GM06990 (cell line): Measurements from ENCODE around the gene TBX2.

ENCODE experiments used
- DNase-seq: peaks from one replicate; pipeline ENCODE4 v3.0.0-alpha.2; 2011; ENCODE audit not compliant: insufficient read length; ENCODE audit errors: extremely low read depth
- H3K27me3 ChIP-seq: replicated peaks from 2 replicates; pipeline ENCODE4 v1.6.0; 2011; ENCODE audit warnings: low read length; ENCODE audit not compliant: control insufficient read depth, insufficient read depth
- H3K36me3 ChIP-seq: 2 replicates; pipeline ENCODE4 v1.5.1; 2011; ENCODE audit warnings: low read length; ENCODE audit not compliant: control insufficient read depth, insufficient read depth
- H3K4me3 ChIP-seq: replicated peaks from 2 replicates; pipeline ENCODE4 v1.5.1; 2011; ENCODE audit warnings: low read depth, mild to moderate bottlenecking, control low read depth, low read length
- TF ChIP-seq, protein P1 (sequence below): IDR thresholded peaks from 2 replicates; pipeline ENCODE4 v1.5.1; 2011; ENCODE audit warnings: low read length, control low read depth, mild to moderate bottlenecking, inconsistent platforms; ENCODE audit not compliant: insufficient read depth, poor library complexity, severe bottlenecking

Gene TBX2

DNA sequence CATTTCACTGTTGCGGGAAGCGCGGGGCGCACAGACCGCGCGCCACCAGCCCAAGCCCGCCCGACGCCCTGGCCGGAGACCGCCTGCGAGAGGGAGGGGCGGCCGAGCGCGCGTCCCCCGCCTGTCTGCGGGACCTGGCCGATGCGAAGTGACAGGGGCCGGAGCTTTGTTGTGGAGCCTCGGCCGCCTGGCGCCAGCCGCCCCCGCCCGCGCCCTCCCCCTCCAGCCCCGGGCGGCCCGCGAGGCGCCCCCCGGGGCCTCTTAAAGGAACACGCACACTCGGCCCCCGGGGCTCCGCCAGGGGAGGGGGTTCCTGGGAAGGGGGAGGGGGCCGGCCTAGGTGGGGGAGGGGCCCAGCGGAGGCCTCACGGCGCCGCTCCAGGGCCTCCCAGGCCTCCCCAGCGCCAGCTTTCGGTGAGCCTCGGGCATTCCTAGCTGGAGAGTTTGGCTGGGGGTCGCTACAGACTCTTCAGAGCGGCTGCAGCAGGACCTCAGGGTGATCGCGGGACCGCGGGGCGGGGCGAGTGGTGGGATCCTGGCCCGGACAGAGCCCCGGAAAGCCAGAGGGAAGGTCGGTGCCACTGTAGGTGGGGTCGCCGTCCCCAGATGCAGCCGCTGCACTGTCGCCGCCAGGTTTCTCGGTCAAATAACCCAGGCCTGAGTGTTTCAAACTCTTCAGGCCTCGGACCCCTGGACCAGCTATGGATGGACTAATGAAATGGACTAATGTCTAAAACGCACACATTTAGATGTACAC is 2.4 kb upstream of the TBX2 start:
- TF ChIP-seq, protein P1, sequence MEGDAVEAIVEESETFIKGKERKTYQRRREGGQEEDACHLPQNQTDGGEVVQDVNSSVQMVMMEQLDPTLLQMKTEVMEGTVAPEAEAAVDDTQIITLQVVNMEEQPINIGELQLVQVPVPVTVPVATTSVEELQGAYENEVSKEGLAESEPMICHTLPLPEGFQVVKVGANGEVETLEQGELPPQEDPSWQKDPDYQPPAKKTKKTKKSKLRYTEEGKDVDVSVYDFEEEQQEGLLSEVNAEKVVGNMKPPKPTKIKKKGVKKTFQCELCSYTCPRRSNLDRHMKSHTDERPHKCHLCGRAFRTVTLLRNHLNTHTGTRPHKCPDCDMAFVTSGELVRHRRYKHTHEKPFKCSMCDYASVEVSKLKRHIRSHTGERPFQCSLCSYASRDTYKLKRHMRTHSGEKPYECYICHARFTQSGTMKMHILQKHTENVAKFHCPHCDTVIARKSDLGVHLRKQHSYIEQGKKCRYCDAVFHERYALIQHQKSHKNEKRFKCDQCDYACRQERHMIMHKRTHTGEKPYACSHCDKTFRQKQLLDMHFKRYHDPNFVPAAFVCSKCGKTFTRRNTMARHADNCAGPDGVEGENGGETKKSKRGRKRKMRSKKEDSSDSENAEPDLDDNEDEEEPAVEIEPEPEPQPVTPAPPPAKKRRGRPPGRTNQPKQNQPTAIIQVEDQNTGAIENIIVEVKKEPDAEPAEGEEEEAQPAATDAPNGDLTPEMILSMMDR: no peak
- H3K36me3 ChIP-seq: no peaks in the 10 kb centered on the region
- H3K4me3 ChIP-seq: no peak overlapping the region
- H3K27me3 ChIP-seq: peaks cover 2% of the 10 kb centered on the region
- no peak for DNase-seq

DNA sequence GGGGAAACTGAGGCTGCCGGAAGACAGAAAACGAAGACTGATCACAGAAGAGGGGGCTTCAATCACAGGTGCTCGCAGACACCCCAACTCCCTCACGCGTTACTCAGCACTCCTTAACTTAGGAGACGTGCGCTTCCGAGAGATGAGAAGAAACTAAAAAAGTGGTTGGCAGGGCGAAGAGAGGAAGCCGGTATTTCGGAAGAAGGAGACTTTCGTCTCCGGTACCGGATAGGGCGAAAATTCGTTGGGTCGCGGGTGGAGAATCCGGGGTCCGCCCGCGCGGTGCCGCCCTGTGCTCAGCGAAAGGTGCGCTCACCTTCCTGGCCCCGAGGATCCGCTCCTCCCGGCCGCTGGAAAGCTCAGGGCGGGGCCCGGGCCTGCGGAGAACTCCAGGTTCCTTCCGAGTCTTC is 917 bp upstream of the TBX2 start:
- Histone ChIP-seq H3K27me3 (peaks cover 3% of the 10 kb centered on the region), H3K4me3 (no peak overlapping the region)
- no peak for DNase-seq

DNA sequence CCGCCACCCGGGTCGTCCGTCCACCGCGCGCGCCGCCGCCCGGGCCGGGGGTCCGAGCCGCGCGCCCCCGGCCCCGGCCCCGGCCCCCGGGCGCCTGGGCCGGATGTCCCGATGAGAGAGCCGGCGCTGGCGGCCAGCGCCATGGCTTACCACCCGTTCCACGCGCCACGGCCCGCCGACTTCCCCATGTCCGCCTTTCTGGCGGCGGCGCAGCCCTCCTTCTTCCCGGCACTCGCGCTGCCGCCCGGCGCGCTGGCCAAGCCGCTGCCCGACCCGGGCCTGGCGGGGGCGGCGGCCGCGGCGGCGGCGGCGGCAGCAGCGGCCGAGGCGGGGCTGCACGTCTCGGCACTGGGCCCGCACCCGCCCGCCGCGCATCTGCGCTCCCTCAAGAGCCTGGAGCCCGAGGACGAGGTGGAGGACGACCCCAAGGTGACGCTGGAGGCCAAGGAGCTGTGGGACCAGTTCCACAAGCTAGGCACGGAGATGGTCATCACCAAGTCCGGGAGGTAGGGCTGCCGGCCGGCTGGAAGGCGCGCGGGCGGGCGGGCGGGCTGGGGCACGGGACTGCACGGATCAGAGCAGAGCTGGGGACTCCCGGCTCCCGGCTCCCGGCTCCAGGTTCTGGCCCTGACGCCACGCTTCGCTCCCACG is 548 bp downstream of the TBX2 start:
- DNase-seq: no peak
- H3K27me3 ChIP-seq: peaks cover 8% of the 10 kb centered on the region
- no peaks in the 10 kb centered on the region for H3K36me3 ChIP-seq
- no peak overlapping the region; the same call in 1 of the 2 replicates for H3K4me3 ChIP-seq
- TF ChIP-seq, protein P1: no peak

More for the DNA sequence above, 917 bp upstream of the TBX2 start:
- no peaks in the 10 kb centered on the region for H3K36me3 ChIP-seq
- TF ChIP-seq, protein P1: no peak

DNA sequence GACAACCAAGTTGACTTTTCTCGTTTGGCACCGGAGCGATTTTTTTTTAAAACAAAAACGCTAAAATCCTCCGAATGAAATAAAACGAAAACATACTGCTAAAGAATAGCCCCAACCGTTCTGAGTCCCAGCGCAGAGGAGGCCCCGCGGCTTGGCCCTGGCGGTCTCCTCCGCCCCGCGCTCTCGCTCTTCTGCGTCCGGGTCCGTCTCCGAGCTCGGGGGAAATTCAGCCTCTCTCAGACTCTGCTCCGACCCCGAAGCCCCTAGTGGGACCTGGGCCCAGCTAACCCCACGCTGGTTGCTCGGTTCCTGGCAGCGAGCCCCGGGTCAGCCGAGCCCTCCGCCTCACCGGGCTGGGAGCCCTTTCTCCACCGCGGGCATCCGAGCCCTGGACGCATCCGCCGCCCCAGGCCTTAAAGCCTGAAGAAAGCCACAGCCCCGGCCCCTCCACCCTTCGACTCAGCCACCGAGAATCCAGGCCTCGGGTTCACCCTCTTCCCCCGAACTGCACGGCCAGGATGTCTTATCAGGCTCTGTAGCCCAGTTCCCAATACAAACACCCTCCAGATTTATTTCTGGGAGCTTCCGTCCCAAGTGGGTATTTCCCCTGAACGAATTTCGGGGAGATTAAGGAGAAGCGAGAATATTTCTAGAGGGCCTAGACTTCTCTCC is 1.2 kb downstream of the TBX2 start:
- TF ChIP-seq, protein P1: no peak
- no peak for DNase-seq
- peaks cover 8% of the 10 kb centered on the region for H3K27me3 ChIP-seq
- no peaks in the 10 kb centered on the region for H3K36me3 ChIP-seq
- H3K4me3 ChIP-seq: no peak overlapping the region

DNA sequence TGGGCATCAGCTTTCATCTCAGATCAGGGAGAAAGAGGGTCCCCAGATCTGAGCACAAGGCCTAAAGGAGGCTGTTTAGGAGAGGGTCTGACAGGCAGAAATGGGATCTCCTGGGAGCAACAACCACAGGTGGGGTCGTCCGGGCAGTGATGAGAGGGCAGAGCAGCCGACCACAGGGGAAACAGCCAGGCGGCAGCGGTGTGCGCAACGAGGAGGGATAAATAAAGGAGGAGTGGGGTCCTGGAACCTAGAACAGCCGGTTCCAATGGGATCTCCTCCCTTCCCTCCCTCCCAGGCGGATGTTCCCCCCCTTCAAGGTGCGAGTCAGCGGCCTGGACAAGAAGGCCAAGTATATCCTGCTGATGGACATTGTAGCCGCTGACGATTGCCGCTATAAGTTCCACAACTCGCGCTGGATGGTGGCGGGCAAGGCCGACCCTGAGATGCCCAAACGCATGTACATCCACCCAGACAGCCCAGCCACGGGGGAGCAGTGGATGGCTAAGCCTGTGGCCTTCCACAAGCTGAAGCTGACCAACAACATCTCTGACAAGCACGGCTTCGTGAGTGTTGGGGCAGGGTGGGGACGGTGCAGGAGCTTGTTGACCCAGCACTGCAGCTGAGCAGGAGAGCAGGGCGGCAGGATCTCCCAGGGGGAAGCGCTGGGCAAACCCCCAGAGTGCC is 1.9 kb downstream of the TBX2 start:
- H3K27me3 ChIP-seq: peaks cover 8% of the 10 kb centered on the region
- no peaks in the 10 kb centered on the region for H3K36me3 ChIP-seq

More for the DNA sequence above, 1.9 kb downstream of the TBX2 start:
- no peak for DNase-seq
- TF ChIP-seq, protein P1: no peak
- H3K4me3 ChIP-seq: no peak overlapping the region
